Right atrium auricular region (tissue), 2 donors: ENCODE results near the gene RDH12. TPM values are rescaled to one million over a fixed set of nuclear protein-coding genes. Genes with fewer than 3 reads are reported as not detected.

Experiments used
- DNase-seq: peaks from one replicate; pipeline ENCODE4 v3.0.0-alpha.2; 2019; ENCODE audit warnings: low spot score
- H3K27ac ChIP-seq, 2 donors: fragments of 200-600 bp; sonication (generic); 1 replicate in 1 of 2; 2 replicates in 1 of 2; pipeline ENCODE4 v1.5.1; 2016 to 2019
- H3K27me3 ChIP-seq, 2 donors: fragments of 200-600 bp; sonication (generic); one replicate each; pipeline versions ENCODE4 v1.5.1 to v1.6.0; 2017 to 2019
- H3K36me3 ChIP-seq: fragments of 200-600 bp; sonication (generic); one replicate; pipeline ENCODE4 v1.5.1; 2016
- H3K4me1 ChIP-seq, 2 donors: fragments of 200-600 bp; sonication (generic); one replicate each; pipeline versions ENCODE4 v1.5.1 to v1.6.0; 2017 to 2019
- H3K4me3 ChIP-seq, 2 donors: fragments of 200-600 bp; sonication (generic); 1 replicate in 1 of 2; 2 replicates in 1 of 2; pipeline ENCODE4 v1.5.1; 2017 to 2019; ENCODE audit warnings: mild to moderate bottlenecking in 1 of 2, moderate library complexity in 1 of 2
- H3K9me3 ChIP-seq, 2 donors: fragments of 200-600 bp; sonication (generic); one replicate each; pipeline ENCODE4 v1.5.1; 2019
- CTCF ChIP-seq, 2 donors: fragments of 200-600 bp; sonication (generic); IDR thresholded peaks; one replicate each; pipeline ENCODE4 v1.5.1; 2019; ENCODE audit warnings: antibody characterized with exemption in 2 of 2
- total RNA-seq, 2 donors: library from RNA; depleted of rRNA; stranded (reverse); fragments of >200 nt; gene quantifications; one replicate each; pipeline ENCODE4 v1.1.0, GENCODE V29; 2016

The RDH12 gene
- total RNA-seq, 2 donors from 2014 or later, result not detected

- Histone ChIP-seq H3K36me3 (no peaks in the 10 kb centered on the region), H3K4me3 (no peak overlapping the region), H3K27me3 (no peaks in the 10 kb centered on the region), H3K9me3 (no peaks in the 10 kb centered on the region), H3K27ac (no peak overlapping the region), H3K4me1 (peaks cover 0 to 20% of the 10 kb centered on the region in 2 donors)
- TF ChIP-seq CTCF (IDR thresholded peaks at IDR 0.05), result no peak
- DNase-seq, result peak; percentile 92
Measured at GRCh38 chr14:67738740-67739504, 37.2 kb downstream of the RDH12 start.

- H3K27me3 ChIP-seq, result no peaks in the 10 kb centered on the region
- peaks cover 13% of the 10 kb centered on the region for H3K36me3 ChIP-seq
- H3K27ac ChIP-seq, result no peak overlapping the region
- no peak overlapping the region for H3K4me3 ChIP-seq
- no peak for TF ChIP-seq CTCF (IDR thresholded peaks at IDR 0.05)
- no peaks in the 10 kb centered on the region for H3K9me3 ChIP-seq
- no peaks in the 10 kb centered on the region for H3K4me1 ChIP-seq
- no peak for DNase-seq
Measured at GRCh38 chr14:67744046-67744445, 42.4 kb downstream of the RDH12 start.

GRCh38 chr14:67746927-67747326 lies 45.2 kb downstream of the RDH12 start:
- H3K4me1 ChIP-seq, result no peaks in the 10 kb centered on the region
- H3K36me3 ChIP-seq, result peaks cover 39% of the 10 kb centered on the region
- no peak overlapping the region for H3K27ac ChIP-seq
- no peak for TF ChIP-seq CTCF (IDR thresholded peaks at IDR 0.05)
- DNase-seq, result no peak
- no peak overlapping the region for H3K4me3 ChIP-seq
- no peaks in the 10 kb centered on the region for H3K9me3 ChIP-seq
- no peaks in the 10 kb centered on the region for H3K27me3 ChIP-seq

GRCh38 chr14:67748312-67748711 lies 46.6 kb downstream of the RDH12 start:
- no peak for TF ChIP-seq CTCF (IDR thresholded peaks at IDR 0.05)
- Histone ChIP-seq H3K27me3 (no peaks in the 10 kb centered on the region), H3K27ac (no peak overlapping the region), H3K4me1 (no peaks in the 10 kb centered on the region), H3K9me3 (no peaks in the 10 kb centered on the region), H3K4me3 (no peak overlapping the region), H3K36me3 (peaks cover 52% of the 10 kb centered on the region)
- no peak for DNase-seq

- no peak for TF ChIP-seq CTCF (IDR thresholded peaks at IDR 0.05)
- H3K27ac ChIP-seq, result no peak overlapping the region
Measured at GRCh38 chr14:67749341-67750084, 47.8 kb downstream of the RDH12 start.

More at GRCh38 chr14:67749341-67750084, 47.8 kb downstream of the RDH12 start:
- H3K27me3 ChIP-seq, result no peaks in the 10 kb centered on the region
- H3K36me3 ChIP-seq, result peaks cover 64% of the 10 kb centered on the region
- H3K4me3 ChIP-seq, result no peak overlapping the region
- DNase-seq, result no peak
- no peaks in the 10 kb centered on the region for H3K4me1 ChIP-seq
- H3K9me3 ChIP-seq, result no peaks in the 10 kb centered on the region
